Measurements from ENCODE around the gene EFCAB11. TPM values are rescaled to one million over a fixed set of nuclear protein-coding genes. Genes with fewer than 3 reads are reported as not detected.

EFCAB11 gene
- polyA plus RNA-seq, 2 donors, result 6.2 to 6.3 TPM

GRCh38 chr14:89941830-89942377 lies 12.6 kb downstream of the EFCAB11 start:
- H3K4me3 ChIP-seq (ENCODE audit: low read depth in 1 of 2, low read length in 2 of 2), result no peak overlapping the region
- 84 to 87% methylated on average over 2 of the region's 2 CpGs for WGBS, 2 donors
- H3K9me3 ChIP-seq (ENCODE audit: control insufficient read depth in 2 of 2, insufficient read depth in 1 of 2, low read depth in 1 of 2, low read length in 1 of 2), result no peaks in the 10 kb centered on the region
- H3K27me3 ChIP-seq (ENCODE audit: control insufficient read depth in 1 of 2, insufficient read depth in 2 of 2, low read length in 2 of 2), result no peaks in the 10 kb centered on the region
- no peak overlapping the region for H3K27ac ChIP-seq (ENCODE audit: low read depth in 2 of 2, low read length in 1 of 2)
- H3K4me1 ChIP-seq (ENCODE audit: control insufficient read depth in 2 of 2, insufficient read depth in 2 of 2, low read length in 1 of 2), result no peaks in the 10 kb centered on the region
- peaks cover 0 to 2% of the 10 kb centered on the region in 2 donors for H3K36me3 ChIP-seq (ENCODE audit: control insufficient read depth in 2 of 2, insufficient read depth in 2 of 2, low read length in 1 of 2)

DNA sequence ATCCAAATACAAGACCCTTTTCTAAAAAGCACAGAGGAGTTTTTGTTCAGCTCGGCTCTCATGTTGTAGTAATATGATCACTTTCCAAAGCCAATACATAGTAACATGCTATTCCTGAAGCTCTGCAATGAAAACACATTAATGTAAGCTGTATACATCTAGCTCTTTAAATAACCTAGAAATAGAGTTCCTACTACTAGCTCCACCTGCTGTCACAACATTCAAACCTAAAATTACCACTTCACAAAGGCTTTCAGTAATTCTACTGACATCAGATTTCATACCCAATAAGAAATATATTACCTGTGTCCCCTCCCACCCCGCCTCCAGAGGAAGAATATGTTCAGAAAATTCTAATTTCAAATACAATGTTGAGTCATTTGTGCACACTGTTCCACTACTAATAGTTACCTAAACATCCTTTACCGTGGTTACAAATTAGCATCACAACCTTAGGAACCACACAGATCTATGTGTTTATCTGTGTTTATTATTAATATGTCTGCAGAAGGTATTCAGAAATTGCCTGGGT lies 17.8 kb downstream of the EFCAB11 start:
- no peak overlapping the region for H3K4me3 ChIP-seq (ENCODE audit: low read depth in 1 of 2, low read length in 2 of 2)
- no peaks in the 10 kb centered on the region for H3K4me1 ChIP-seq (ENCODE audit: control insufficient read depth in 2 of 2, insufficient read depth in 2 of 2, low read length in 1 of 2)
- WGBS, 2 donors, result 52 to 66% methylated on average over 3 of the region's 3 CpGs
- no peaks in the 10 kb centered on the region for H3K9me3 ChIP-seq (ENCODE audit: control insufficient read depth in 2 of 2, insufficient read depth in 1 of 2, low read depth in 1 of 2, low read length in 1 of 2)
- no peaks in the 10 kb centered on the region for H3K27me3 ChIP-seq (ENCODE audit: control insufficient read depth in 1 of 2, insufficient read depth in 2 of 2, low read length in 2 of 2)
- no peak overlapping the region for H3K27ac ChIP-seq (ENCODE audit: low read depth in 2 of 2, low read length in 1 of 2)
- H3K36me3 ChIP-seq (ENCODE audit: control insufficient read depth in 2 of 2, insufficient read depth in 2 of 2, low read length in 1 of 2), result peaks cover 0 to 2% of the 10 kb centered on the region in 2 donors

DNA sequence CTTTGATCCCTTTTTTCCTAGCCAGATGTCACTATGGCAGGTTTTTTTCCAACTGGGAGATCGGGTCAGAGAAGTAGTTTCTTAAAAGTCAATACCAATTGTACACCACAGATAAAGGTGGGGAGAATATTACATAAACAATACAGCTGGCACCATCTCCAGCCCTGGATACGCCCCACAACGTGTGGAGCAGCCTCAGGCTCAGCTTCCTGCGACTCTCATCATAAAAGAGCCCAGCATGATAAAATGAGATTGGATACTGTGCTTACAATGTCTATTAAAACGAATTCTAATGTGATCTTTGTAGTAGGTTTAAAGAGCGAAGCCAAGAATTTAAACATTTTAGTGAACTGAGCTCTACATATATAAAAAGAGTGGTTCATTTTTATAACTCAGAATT lies 21.5 kb downstream of the EFCAB11 start:
- Histone ChIP-seq H3K27me3 (ENCODE audit: control insufficient read depth in 1 of 2, insufficient read depth in 2 of 2, low read length in 2 of 2) (no peaks in the 10 kb centered on the region), H3K4me1 (ENCODE audit: control insufficient read depth in 2 of 2, insufficient read depth in 2 of 2, low read length in 1 of 2) (no peaks in the 10 kb centered on the region), H3K4me3 (ENCODE audit: low read depth in 1 of 2, low read length in 2 of 2) (no peak overlapping the region), H3K9me3 (ENCODE audit: control insufficient read depth in 2 of 2, insufficient read depth in 1 of 2, low read depth in 1 of 2, low read length in 1 of 2) (no peaks in the 10 kb centered on the region), H3K36me3 (ENCODE audit: control insufficient read depth in 2 of 2, insufficient read depth in 2 of 2, low read length in 1 of 2) (peaks cover 0 to 2% of the 10 kb centered on the region in 2 donors), H3K27ac (ENCODE audit: low read depth in 2 of 2, low read length in 1 of 2) (no peak overlapping the region)
- 50 to 51% methylated on average over 6 of the region's 6 CpGs for WGBS, 2 donors

- H3K27ac ChIP-seq (ENCODE audit: low read depth in 2 of 2, low read length in 1 of 2), result no peak overlapping the region
- WGBS, 2 donors, result 90 to 93% methylated on average over 13 of the region's 13 CpGs
- no peaks in the 10 kb centered on the region for H3K9me3 ChIP-seq (ENCODE audit: control insufficient read depth in 2 of 2, insufficient read depth in 1 of 2, low read depth in 1 of 2, low read length in 1 of 2)
- no peaks in the 10 kb centered on the region for H3K27me3 ChIP-seq (ENCODE audit: control insufficient read depth in 1 of 2, insufficient read depth in 2 of 2, low read length in 2 of 2)
- H3K4me3 ChIP-seq (ENCODE audit: low read depth in 1 of 2, low read length in 2 of 2), result no peak overlapping the region
- no peaks in the 10 kb centered on the region for H3K4me1 ChIP-seq (ENCODE audit: control insufficient read depth in 2 of 2, insufficient read depth in 2 of 2, low read length in 1 of 2)
- H3K36me3 ChIP-seq (ENCODE audit: control insufficient read depth in 2 of 2, insufficient read depth in 2 of 2, low read length in 1 of 2), result peaks cover 0 to 2% of the 10 kb centered on the region in 2 donors
These were observed 27.2 kb downstream of the EFCAB11 start for GRCh38 chr14:89927186-89927865.

- Histone ChIP-seq H3K4me1 (ENCODE audit: control insufficient read depth in 2 of 2, insufficient read depth in 2 of 2, low read length in 1 of 2) (no peaks in the 10 kb centered on the region), H3K36me3 (ENCODE audit: control insufficient read depth in 2 of 2, insufficient read depth in 2 of 2, low read length in 1 of 2) (no peaks in the 10 kb centered on the region), H3K9me3 (ENCODE audit: control insufficient read depth in 2 of 2, insufficient read depth in 1 of 2, low read depth in 1 of 2, low read length in 1 of 2) (no peaks in the 10 kb centered on the region), H3K27ac (ENCODE audit: low read depth in 2 of 2, low read length in 1 of 2) (no peak overlapping the region), H3K4me3 (ENCODE audit: low read depth in 1 of 2, low read length in 2 of 2) (no peak overlapping the region), H3K27me3 (ENCODE audit: control insufficient read depth in 1 of 2, insufficient read depth in 2 of 2, low read length in 2 of 2) (no peaks in the 10 kb centered on the region)
- WGBS, 2 donors, result 18 to 21% methylated on average over 1 of the region's 1 CpG
These were observed 27.8 kb downstream of the EFCAB11 start for GRCh38 chr14:89926694-89927093.

- H3K27ac ChIP-seq (ENCODE audit: low read depth in 2 of 2, low read length in 1 of 2), result no peak overlapping the region
- no peaks in the 10 kb centered on the region for H3K27me3 ChIP-seq (ENCODE audit: control insufficient read depth in 1 of 2, insufficient read depth in 2 of 2, low read length in 2 of 2)
- H3K4me3 ChIP-seq (ENCODE audit: low read depth in 1 of 2, low read length in 2 of 2), result no peak overlapping the region
- WGBS, 2 donors, result 73 to 84% methylated on average over 4 of the region's 4 CpGs
- no peaks in the 10 kb centered on the region for H3K9me3 ChIP-seq (ENCODE audit: control insufficient read depth in 2 of 2, insufficient read depth in 1 of 2, low read depth in 1 of 2, low read length in 1 of 2)
- H3K36me3 ChIP-seq (ENCODE audit: control insufficient read depth in 2 of 2, insufficient read depth in 2 of 2, low read length in 1 of 2), result no peaks in the 10 kb centered on the region
- no peaks in the 10 kb centered on the region for H3K4me1 ChIP-seq (ENCODE audit: control insufficient read depth in 2 of 2, insufficient read depth in 2 of 2, low read length in 1 of 2)
These were observed 30.3 kb downstream of the EFCAB11 start for GRCh38 chr14:89924268-89924667.

DNA sequence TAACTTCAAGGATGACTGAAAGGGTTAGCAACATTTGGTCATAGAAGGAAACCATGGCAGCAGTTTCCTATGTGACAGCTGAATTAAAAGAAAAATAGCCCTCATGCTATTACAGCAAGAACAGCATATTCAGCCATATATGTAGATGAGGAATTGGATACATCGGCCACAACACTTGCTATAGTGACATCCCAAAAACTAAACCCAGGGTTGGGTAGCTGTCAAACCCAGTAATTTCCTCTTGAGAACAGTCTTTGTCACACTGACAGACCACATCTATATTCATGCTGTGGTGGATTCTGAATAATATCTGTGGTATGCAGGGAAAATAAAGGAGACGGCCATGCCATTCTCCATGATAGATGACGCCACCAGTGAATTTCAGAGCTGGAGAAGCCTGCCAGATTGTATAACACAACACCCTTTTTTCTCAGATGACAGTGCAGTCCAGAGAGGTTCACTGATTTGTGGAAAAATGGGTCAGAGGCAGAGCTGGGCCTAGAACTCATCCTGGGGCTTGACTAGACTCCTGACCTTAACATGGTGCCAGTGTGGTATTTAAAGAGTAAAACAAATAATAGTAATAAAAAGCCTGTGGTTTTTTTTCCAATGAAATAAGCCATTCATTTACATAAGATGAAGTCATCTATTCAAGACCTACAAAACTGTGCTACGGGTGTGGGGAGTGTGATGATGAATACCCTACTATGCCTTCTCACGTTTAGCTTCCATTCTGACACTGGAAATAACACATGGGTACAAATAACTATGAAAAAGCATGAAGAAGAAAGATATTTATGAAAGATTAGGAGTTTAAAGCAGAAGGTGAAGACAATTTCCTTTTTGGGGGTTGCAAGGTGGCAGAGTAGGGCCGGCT lies 32.3 kb downstream of the EFCAB11 start:
- no peak overlapping the region for H3K27ac ChIP-seq (ENCODE audit: low read depth in 2 of 2, low read length in 1 of 2)
- no peaks in the 10 kb centered on the region for H3K36me3 ChIP-seq (ENCODE audit: control insufficient read depth in 2 of 2, insufficient read depth in 2 of 2, low read length in 1 of 2)
- no peaks in the 10 kb centered on the region for H3K27me3 ChIP-seq (ENCODE audit: control insufficient read depth in 1 of 2, insufficient read depth in 2 of 2, low read length in 2 of 2)
- H3K4me3 ChIP-seq (ENCODE audit: low read depth in 1 of 2, low read length in 2 of 2), result no peak overlapping the region
- H3K9me3 ChIP-seq (ENCODE audit: control insufficient read depth in 2 of 2, insufficient read depth in 1 of 2, low read depth in 1 of 2, low read length in 1 of 2), result no peaks in the 10 kb centered on the region
- 89 to 93% methylated on average over 6 of the region's 6 CpGs for whole genome bisulfite sequencing, 2 donors
- no peaks in the 10 kb centered on the region for H3K4me1 ChIP-seq (ENCODE audit: control insufficient read depth in 2 of 2, insufficient read depth in 2 of 2, low read length in 1 of 2)

DNA sequence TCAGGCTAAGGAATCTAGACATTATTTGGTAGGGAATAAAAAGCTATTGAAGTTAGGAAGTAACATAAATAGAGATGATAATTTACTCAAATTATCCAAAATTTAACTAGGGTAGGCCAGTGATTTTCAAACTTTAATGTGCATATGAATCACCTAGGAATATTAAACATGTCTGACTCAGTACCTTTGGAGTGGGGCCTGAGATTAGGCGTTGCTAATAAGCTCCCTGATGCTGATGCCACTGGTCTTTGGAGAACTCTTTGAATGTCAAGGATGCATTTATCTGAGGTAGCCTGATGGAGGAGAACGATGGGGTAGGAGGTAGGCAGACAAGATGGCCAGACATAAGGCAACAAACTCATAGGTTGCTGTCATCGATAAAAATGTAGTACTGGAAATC lies 33.2 kb downstream of the EFCAB11 start:
- Histone ChIP-seq H3K27me3 (ENCODE audit: control insufficient read depth in 1 of 2, insufficient read depth in 2 of 2, low read length in 2 of 2) (no peaks in the 10 kb centered on the region), H3K9me3 (ENCODE audit: control insufficient read depth in 2 of 2, insufficient read depth in 1 of 2, low read depth in 1 of 2, low read length in 1 of 2) (no peaks in the 10 kb centered on the region), H3K4me1 (ENCODE audit: control insufficient read depth in 2 of 2, insufficient read depth in 2 of 2, low read length in 1 of 2) (no peaks in the 10 kb centered on the region), H3K27ac (ENCODE audit: low read depth in 2 of 2, low read length in 1 of 2) (no peak overlapping the region), H3K4me3 (ENCODE audit: low read depth in 1 of 2, low read length in 2 of 2) (no peak overlapping the region), H3K36me3 (ENCODE audit: control insufficient read depth in 2 of 2, insufficient read depth in 2 of 2, low read length in 1 of 2) (no peaks in the 10 kb centered on the region)
- WGBS, 2 donors, result 82 to 94% methylated on average over 3 of the region's 3 CpGs

DNA sequence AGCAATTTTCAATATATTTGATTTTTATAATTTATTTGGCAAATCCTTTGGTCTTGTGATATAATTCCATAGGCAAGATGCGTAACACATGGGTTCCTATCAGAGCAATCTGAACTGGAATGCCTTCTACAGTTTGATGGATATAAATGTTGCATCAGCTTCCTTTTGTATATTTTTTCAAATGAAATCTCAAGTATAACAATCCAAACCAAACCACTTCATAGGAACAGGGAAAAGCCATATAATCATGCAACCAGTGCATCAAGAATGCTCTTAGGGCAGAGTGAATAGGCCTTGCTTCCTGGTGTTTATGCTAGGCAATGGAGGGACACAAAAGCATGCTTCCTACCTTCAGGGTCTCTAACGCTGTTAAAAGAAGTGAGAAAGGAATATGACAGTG lies 34.5 kb downstream of the EFCAB11 start:
- Histone ChIP-seq H3K27ac (ENCODE audit: low read depth in 2 of 2, low read length in 1 of 2) (no peak overlapping the region), H3K27me3 (ENCODE audit: control insufficient read depth in 1 of 2, insufficient read depth in 2 of 2, low read length in 2 of 2) (no peaks in the 10 kb centered on the region), H3K36me3 (ENCODE audit: control insufficient read depth in 2 of 2, insufficient read depth in 2 of 2, low read length in 1 of 2) (no peaks in the 10 kb centered on the region), H3K4me3 (ENCODE audit: low read depth in 1 of 2, low read length in 2 of 2) (no peak overlapping the region), H3K9me3 (ENCODE audit: control insufficient read depth in 2 of 2, insufficient read depth in 1 of 2, low read depth in 1 of 2, low read length in 1 of 2) (no peaks in the 10 kb centered on the region), H3K4me1 (ENCODE audit: control insufficient read depth in 2 of 2, insufficient read depth in 2 of 2, low read length in 1 of 2) (no peaks in the 10 kb centered on the region)
- 88 to 89% methylated on average over 2 of the region's 2 CpGs for WGBS, 2 donors
